ENCODE measurements around the gene PHKB. TPM values are rescaled to one million over a fixed set of nuclear protein-coding genes. Genes with fewer than 3 reads are reported as not detected.
"Not testable (repeated sequence)": the region's sequence is repeated elsewhere in the genome, so short reads cannot be mapped to it uniquely, and the experiment has no call there.

Gene PHKB
- total RNA-seq, 1 experiment from 2014 or later = 24.9 TPM

DNA sequence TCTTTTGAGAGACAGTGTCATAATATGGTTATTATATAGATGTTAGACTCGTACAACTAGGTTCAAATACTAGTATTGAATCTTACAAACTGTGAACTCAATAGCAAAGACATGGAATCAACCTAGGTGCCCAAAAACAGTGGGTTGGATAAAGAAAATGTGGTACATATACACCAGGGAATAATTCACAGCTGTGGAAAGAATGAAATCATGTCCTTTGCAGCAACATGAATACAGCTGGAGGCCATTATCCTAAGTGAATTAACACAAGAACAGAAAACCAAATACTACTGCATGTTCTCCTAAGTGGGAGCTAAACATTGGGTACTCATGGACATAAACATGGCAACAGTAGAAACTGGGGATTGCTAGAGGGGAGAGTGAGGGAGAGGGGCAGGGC lies 8.1 kb downstream of the PHKB start:
- DNase-seq (ENCODE audit: low spot score) = no peak

- DNase-seq (ENCODE audit: low spot score) = no peak
These were observed 9.1 kb downstream of the PHKB start for GRCh38 chr16:47470211-47470610.

DNA sequence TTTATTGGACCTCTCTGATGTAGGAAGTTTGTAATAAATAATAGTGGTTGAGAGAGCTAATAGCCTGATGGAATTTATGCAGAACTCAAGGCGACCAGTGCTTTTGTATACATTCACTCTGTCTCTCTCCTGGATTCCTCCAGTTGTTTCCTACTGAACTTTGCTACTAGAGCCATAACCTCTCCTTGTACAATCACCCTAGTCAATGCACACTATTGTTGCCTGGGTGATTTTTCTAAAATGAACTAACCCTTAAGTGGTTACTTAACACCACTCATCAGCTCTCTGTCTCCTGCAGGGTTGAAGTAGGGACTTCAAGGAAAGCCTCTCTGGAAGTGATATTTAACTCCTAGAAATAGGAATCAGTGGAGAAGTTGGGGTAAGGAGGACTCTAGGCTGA lies 9.7 kb downstream of the PHKB start:
- no peak for DNase-seq (ENCODE audit: low spot score)

GRCh38 chr16:47473004-47473403 lies 11.9 kb downstream of the PHKB start:
- DNase-seq (ENCODE audit: low spot score) = not testable (repeated sequence)

GRCh38 chr16:47473792-47474191 lies 12.7 kb downstream of the PHKB start:
- DNase-seq (ENCODE audit: low spot score) = no peak

DNA sequence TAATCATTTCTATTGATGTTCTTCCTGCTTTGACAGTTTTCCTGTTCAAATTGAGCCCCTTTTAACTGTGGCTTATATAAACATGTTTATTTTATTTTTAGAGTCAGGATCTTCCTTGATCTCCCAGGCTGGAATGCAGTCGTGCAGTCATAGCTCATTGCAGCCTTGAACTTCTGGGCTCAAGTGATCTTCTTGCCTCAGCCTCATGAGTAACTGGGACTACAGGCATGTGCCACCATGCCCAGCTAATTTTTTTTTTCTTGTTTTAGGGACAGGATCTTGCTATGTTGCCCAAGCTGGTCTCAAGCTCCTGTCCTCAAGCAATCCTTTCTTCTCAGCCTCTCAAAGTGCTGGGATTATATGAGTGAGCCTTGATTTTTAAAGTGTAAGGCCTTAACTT lies 14.7 kb downstream of the PHKB start:
- DNase-seq (ENCODE audit: low spot score) = no peak

DNA sequence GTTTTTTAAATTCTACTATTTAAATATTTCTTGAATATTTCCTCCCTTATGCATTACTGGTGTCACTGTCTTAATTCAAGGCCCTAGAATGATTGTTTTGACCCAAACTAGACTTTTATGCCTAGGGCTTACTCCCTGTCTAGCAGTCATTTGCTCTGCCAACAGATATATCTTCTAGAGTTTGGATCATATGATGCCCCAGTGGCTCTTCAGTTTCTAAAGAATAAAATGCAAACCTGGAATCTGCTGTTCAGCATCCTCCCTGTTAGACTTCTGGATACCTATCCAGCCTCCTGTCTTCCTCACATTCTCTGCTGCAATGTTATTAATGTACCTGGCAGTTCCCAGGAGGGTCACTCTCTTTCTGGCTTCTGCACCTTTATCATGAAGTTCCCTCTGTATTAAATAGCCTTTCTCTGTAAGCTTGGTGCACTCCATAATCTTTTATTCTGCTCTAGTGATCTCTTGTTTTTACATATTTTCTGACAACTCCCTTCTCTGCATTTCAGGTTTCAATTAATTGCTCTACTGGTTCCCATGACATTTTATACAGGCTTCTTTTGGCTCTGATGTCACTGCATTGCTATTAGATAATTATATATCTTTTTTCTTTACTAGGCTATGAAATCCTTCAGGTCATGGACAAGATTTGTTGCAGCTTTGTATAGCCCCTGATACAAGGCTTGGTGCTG lies 15.7 kb downstream of the PHKB start:
- no peak for DNase-seq (ENCODE audit: low spot score)

DNA sequence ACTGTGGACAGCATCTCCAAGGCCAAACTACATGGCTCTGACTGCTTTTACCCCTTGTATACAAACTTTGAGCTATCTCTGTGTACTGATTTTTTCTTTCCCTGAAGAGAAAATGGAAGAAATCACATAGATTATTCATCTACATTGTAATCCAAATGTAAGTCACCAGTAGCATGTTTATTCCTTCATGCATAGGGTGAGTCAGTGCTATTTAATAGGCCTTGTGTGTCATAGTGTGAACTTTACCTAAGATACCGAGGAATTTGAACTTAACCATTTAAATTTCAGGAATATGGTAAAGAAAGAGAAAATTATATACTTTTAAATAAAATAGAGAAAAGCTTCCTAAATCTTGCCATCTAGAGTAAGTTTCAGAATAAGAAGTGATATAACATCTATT lies 16.5 kb downstream of the PHKB start:
- no peak for DNase-seq (ENCODE audit: low spot score)

GRCh38 chr16:47480410-47480809 lies 19.3 kb downstream of the PHKB start:
- DNase-seq (ENCODE audit: low spot score) = no peak

DNA sequence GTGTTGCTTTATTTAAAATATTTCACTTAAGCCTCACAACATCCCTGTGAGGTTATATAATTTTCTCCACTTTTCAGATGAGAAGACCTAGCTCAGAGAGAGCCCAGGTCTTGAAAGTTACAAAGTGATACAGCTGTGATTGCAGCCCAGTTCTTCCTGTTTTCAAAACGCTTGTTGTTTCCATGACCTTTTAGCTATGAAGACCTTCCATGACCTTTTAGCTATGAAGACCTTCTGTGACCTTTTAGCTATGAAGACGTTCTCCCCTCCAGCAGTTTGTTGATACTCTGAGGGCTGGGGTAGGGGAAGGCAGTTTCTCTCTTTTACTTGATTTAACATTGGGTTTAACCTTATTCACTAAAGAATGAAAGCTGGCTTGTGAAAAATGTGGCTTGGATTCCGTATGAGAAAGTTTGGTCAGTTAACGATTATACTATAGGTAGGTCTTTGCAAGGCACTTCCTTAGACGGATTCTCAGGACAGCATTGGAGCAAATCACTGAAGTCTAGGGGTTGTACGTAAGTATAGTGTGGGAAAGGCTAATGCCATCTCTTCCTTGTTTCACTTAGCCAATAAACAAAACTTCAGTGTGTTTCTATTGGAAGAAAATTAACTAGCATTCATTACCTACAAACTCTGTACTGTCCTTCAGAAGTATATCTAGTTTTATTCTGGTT lies 20.7 kb downstream of the PHKB start:
- no peak for DNase-seq (ENCODE audit: low spot score)

DNA sequence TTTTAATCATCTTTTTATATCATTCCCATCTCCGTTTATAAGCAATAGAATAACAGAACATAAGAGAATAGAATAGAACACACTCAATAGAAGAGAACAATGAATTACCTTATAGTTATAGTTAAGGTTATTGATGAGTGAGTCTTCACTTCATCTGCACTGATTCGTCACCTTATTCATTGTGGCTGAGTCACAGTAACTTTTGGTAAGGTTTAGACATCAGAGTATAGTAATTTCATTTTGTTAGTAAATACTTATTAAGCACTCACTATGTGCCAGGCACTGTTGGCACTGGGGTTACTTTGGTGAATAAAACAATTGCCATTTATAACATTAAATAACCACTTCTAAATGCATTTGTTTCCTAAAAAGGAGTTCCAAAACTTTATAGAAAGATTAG lies 22.5 kb downstream of the PHKB start:
- no peak for DNase-seq (ENCODE audit: low spot score)

DNA sequence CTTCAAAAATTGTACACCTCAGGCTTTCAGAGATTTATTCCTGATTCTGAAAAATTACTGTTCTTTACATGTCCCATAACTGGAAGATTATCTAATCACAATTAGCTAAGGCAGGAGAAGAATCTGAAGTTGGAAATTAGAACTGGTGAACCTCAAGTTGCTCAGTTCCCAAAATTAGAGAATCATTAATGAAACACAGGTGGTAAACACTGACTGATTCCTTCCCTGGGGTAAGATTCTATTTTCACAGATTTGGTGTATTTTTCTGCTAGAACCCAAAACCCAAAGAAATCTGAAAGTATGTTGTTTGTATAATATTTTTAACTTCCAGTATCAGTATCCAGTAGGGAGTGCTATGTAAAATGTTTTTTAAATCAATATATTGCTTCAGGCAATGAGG lies 25.7 kb downstream of the PHKB start:
- DNase-seq (ENCODE audit: low spot score) = no peak

DNA sequence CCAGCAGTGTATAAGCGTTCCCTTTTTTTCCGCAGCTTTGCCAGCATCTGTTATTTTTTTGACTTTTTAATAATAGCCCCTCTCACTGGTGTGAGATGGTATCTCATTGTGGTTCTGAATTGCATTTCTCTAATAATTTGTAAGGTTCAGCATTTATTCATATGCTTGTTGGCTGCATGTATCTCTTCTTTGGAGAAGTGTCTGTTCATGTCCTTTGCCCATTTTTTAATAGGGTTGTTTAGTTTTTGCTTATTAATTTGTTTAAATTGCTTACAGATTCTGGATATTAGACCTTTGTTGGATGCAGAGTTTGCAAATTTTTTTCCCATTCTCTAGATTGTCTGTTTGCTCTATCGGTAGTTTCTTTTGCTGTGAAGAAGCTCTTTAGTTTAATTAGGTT lies 26.9 kb downstream of the PHKB start:
- no peak for DNase-seq (ENCODE audit: low spot score)

GRCh38 chr16:47490471-47490870 lies 29.3 kb downstream of the PHKB start:
- DNase-seq (ENCODE audit: low spot score) = no peak

GRCh38 chr16:47492036-47492427 lies 30.9 kb downstream of the PHKB start:
- DNase-seq (ENCODE audit: low spot score) = no peak

GRCh38 chr16:47492428-47493377 lies 31.6 kb downstream of the PHKB start:
- DNase-seq (ENCODE audit: low spot score) = peak; percentile 11

DNA sequence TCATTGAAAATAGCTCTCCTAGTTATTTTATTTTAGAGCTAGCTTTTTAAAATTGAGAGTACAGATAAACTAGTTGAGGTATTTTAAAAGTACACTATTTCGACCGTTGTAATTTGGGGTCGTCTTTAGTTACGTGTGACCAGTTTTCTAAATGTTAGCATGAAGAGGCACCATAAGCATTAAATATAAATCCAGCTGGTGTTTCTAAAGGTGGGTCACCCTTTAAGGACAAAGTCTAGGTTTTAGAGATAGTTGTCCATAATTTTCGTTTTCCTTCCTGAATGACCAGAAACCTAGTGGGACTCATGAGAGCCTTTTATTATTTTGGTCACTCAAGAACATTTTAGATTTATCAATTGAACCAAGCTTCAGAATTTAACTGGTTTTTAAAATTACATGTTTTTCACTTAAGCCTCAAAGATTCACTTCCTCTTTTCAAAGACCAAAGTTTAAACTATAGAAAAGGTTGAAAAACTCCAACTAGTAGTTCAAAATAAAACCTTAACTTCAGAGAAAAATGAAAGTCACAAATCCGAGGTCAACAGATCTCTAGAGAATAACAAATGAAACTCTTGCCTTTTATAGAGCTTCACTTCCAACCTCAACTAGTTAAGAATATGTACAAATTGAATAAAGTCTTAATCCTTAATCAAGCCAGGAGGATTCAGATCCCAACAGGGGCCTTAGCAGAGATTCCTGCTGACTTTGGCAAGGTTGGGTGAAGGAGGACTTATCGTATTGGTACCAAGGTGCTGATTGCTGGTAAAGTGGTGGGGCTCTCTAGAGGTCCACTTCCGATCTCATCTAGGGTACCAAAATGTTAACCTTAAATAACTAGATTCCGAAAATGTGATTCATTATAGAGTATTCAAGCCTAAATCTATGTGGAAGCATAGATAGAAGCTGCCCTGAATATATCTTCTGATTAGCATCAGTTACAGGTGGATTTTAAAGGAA lies 32.5 kb downstream of the PHKB start:
- no peak for DNase-seq (ENCODE audit: low spot score)

GRCh38 chr16:47499080-47499699 lies 38.1 kb downstream of the PHKB start:
- no peak for DNase-seq (ENCODE audit: low spot score)

GRCh38 chr16:47499700-47500264 lies 38.7 kb downstream of the PHKB start:
- no peak for DNase-seq (ENCODE audit: low spot score)

GRCh38 chr16:47503936-47504335 lies 42.8 kb downstream of the PHKB start:
- no peak for DNase-seq (ENCODE audit: low spot score)
